HG02852 (cell line): Measurements from ENCODE around the gene NGF.
"Not testable (repeated sequence)": the region's sequence is repeated elsewhere in the genome, so short reads cannot be mapped to it uniquely, and the experiment has no call there.

Source experiments
- ATAC-seq: cut with Tn5 transposase; IDR thresholded peaks from one replicate; pipeline ENCODE4 v1.9.1; 2021; ENCODE audit warnings: mild to moderate bottlenecking, moderate library complexity; ENCODE audit not compliant: unreplicated experiment

The NGF gene

GRCh38 chr1:115337633-115338456, at the start of gene NGF:
NGF (minus strand) TSS chr1:115338249; CDS start chr1:115286795, 51,454 bp downstream.
- no peak for ATAC-seq

- ATAC-seq, result not testable (repeated sequence)
Observed at GRCh38 chr1:115383455-115383854, 45.4 kb upstream of the NGF start.

- ATAC-seq, result no peak
Observed at GRCh38 chr1:115379943-115380342, 41.9 kb upstream of the NGF start.

- ATAC-seq, result no peak
Observed at GRCh38 chr1:115377411-115377810, 39.4 kb upstream of the NGF start.

GRCh38 chr1:115374598-115374997, 36.5 kb upstream of the NGF start:
- no peak for ATAC-seq

GRCh38 chr1:115373305-115373704, 35.3 kb upstream of the NGF start:
- no peak for ATAC-seq

GRCh38 chr1:115365738-115366137, 27.7 kb upstream of the NGF start:
- no peak for ATAC-seq

GRCh38 chr1:115364780-115365155, 26.7 kb upstream of the NGF start:
- no peak for ATAC-seq

GRCh38 chr1:115364046-115364779, 26.2 kb upstream of the NGF start:
- no peak for ATAC-seq

- no peak for ATAC-seq
Observed at GRCh38 chr1:115363171-115363570, 25.1 kb upstream of the NGF start.

- ATAC-seq, result not testable (repeated sequence)
Observed at GRCh38 chr1:115360505-115361129, 22.6 kb upstream of the NGF start.

GRCh38 chr1:115359787-115360452, 21.9 kb upstream of the NGF start:
- ATAC-seq, result not testable (repeated sequence)

- ATAC-seq, result no peak
Observed at GRCh38 chr1:115356356-115356755, 18.3 kb upstream of the NGF start.

GRCh38 chr1:115355069-115355468, 17.0 kb upstream of the NGF start:
- no peak for ATAC-seq

GRCh38 chr1:115351143-115351542, 13.1 kb upstream of the NGF start:
- ATAC-seq, result no peak

GRCh38 chr1:115348636-115349035, 10.6 kb upstream of the NGF start:
- ATAC-seq, result no peak

GRCh38 chr1:115347282-115347681, 9.2 kb upstream of the NGF start:
- no peak for ATAC-seq

GRCh38 chr1:115343200-115343737, 5.2 kb upstream of the NGF start:
- no peak for ATAC-seq

- ATAC-seq, result no peak
Observed at GRCh38 chr1:115341948-115342347, 3.9 kb upstream of the NGF start.

GRCh38 chr1:115340879-115341278, 2.8 kb upstream of the NGF start:
- ATAC-seq, result no peak

GRCh38 chr1:115338457-115338820, 390 bp upstream of the NGF start:
- no peak for ATAC-seq
